NCI-H1092 (cell line): ENCODE measurements around the gene GRK3.
"Not testable (repeated sequence)": the region's sequence is repeated elsewhere in the genome, so short reads cannot be mapped to it uniquely, and the experiment has no call there.

Experiments used
- DNase-seq: peaks from one replicate; lab custom pipeline; 2025; lab: John Stamatoyannopoulos, UW

GRK3 gene

DNA sequence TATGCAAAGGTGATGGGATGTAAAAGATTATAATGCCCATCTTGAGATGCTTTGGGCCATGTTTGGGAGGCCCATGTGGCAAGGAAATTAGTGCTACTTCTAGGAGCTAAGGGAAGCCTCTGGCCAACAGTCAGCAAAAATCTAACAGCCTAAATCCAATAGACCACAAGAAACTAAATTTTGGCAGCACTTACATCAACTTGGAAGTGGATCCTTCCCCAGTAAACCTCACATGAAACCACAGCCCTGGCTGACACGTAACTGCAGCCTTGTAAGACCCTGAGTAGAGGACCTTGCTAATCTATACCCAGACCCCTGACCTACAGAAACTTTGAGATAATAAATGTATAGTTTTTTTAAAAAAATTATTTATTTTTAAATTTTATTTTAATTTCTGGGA lies 13.1 kb upstream of the GRK3 start:
- no peak for DNase-seq

GRCh38 chr22:25552405-25552804 lies 12.1 kb upstream of the GRK3 start:
- DNase-seq, result not testable (repeated sequence)

- DNase-seq, result no peak
Measured at GRCh38 chr22:25553131-25553530, 11.3 kb upstream of the GRK3 start.

- no peak for DNase-seq
Measured at GRCh38 chr22:25554238-25554671, 10.2 kb upstream of the GRK3 start.

GRCh38 chr22:25554689-25555088 lies 9.8 kb upstream of the GRK3 start:
- DNase-seq, result no peak

DNA sequence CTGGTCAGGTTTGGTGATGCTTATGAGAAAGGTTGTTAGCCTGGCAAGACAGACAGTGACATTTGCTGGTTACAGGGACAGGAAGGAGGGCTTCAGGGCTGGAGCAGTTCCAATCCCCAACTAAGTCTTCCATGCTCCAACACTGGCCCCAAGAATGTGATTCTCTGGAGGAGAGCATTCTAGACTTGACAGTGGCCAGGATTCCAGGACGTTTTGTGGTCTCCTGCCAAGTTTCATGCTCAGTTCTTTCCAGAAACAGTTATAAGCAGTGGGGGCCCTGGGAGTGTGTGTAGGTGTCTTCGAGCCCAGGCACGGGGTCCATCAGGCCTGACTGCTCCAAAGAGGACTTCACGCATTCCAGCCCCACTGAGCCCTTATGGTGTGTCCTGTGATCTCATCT lies 8.9 kb upstream of the GRK3 start:
- DNase-seq, result no peak

- no peak for DNase-seq
Measured at GRCh38 chr22:25557218-25557617, 7.3 kb upstream of the GRK3 start.

GRCh38 chr22:25558341-25558740 lies 6.1 kb upstream of the GRK3 start:
- no peak for DNase-seq

GRCh38 chr22:25559910-25560309 lies 4.6 kb upstream of the GRK3 start:
- DNase-seq, result not testable (repeated sequence)

DNA sequence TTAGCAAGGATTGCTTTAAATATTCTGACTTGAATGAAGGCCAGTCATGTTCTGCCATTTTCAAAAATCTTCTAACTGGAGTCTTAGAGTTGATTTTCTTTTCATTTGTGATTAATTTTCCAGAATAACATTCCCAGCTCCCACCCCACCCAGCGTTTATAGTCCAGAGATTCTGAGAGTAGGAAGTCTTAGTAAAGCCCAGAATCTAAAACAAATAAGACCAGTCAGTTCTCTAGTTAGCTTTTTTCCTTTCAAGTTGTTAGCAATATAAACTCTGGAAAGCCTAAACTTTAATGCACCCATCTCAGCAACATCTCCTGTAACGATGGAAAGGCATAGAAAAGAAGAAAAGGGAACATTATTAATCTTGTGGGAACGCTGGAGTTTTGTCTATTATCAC lies 3.3 kb upstream of the GRK3 start:
- not testable (repeated sequence) for DNase-seq

DNA sequence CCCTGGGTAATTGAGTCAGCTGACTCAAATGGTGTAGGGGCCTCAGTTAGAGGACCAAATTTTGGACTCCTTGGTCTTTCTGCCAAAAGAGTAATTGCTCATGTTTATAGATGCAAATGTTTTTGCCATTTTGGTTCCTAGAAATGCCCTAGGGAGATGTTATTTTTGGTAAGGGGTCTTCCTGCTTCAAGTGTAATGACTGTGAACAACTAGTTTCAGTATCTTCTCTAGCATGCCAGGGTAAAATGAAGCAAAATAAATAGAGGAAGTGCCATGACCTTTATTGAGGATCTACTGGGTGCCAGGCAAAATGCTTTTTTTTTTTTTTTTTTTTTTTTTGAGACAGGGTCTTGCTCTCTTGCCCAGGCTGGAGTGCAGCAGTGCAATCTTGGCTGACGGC lies 2.5 kb upstream of the GRK3 start:
- not testable (repeated sequence) for DNase-seq

DNA sequence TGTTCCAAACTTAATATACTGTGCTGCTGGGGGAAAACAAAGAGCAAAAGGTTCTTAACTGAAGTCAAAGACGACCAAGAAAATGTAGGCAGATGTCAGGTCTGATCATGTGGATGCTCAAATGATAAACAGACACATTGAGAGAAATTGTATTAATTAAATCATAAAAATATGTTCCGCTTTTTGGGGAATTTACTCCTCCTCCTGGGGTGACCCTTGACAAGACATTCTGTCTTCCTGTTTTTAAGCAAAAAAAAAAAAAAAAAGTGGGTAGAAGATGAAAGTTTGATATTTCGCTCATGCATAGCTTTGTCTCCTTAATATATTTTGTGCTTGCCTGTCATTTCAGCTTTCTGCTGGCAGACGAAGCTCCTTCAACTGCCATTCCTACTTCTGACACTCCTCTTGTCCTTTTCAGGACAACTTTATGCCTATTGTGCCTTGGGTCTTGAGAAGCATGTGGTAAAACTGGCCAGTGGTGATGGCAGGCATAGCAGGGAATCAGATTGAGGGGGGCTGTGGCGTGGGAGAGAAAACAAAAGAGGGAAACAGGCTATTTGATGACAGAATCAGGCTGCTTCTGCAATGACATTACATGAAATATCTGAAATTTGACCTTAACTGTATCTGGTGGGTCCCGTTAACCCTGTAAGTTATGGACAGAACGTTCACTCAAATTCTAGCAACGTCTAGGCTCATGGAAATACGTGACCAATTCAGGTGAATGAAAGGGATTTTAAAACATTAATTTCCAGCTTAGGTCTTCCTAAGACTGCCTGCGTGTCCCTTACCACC lies 1.3 kb upstream of the GRK3 start:
- not testable (repeated sequence) for DNase-seq

DNA sequence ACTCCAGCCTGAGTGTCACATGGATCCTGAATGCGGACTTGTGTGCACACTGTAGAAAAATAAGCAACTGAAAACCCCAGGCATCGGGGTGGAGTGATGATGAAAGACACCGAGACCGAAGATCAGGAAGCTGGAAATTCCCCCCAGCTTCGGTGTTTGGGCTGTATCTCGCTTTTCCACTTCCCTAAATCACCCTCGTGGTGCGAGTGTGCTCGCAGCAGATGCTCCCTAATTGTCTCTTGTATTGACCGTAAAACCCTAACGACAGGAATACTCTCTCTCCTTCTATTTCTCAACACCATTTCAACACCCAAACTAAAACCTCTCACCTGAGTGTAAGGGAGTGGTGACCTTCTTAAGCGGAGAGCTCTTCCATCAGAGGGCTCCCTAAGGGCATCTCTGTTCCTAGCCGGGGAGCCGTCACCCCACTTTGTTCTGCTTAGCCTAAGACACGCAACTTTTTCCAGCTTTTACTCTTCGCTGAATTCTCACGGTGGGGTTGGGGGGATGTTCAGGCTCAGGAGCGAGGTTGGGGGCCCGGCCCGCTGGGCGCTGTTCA lies 635 bp upstream of the GRK3 start:
- DNase-seq, result no peak

DNA sequence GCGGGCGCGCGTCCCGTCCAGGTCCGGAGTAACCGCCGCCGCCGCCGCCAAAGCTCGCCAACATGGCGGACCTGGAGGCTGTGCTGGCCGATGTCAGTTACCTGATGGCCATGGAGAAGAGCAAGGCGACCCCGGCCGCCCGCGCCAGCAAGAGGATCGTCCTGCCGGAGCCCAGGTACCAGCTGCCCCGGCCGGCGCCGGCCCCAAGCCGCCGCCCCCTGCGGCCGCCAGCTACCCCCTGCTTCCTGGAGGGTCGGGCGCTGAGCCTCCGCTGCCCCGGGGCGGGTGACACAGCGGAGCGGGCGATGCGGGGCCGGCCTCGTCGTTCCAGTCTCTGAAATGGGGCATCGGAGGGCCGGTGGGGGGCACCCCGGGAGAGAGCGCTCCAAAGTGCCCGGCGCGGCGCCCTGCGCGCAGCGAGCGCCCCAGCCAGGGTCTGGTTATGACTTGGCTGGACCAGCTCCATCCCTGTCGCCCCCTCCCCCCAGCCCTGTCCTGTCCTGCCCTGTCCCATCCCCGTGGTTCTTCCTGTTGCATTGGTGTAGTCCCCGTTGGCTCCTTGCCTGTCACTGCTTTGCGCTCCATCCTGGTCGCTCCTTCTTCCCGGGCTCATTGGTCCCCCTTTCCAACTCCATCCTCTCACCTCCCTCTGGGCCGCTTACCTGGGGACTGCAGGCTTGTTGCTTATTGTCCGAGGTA lies 653 bp downstream of the GRK3 start:
- no peak for DNase-seq

GRCh38 chr22:25566186-25566897 lies 1.9 kb downstream of the GRK3 start:
- no peak for DNase-seq

DNA sequence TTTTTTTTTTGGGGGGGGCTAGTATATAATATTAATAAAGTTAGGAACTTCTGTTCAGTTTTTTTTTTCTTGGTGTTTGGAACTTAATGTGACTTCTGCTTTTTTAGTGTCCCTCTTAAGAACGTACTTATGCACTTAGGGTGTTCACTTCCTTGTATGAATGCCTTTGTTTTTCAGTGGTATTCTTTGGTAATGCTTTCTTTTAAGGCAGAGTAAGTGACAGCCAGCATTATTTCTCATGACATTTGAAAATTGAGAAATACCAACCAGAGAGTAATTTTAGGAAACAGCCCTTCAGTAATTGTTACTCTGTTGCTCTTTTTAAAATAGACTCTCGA lies 2.4 kb downstream of the GRK3 start:
- no peak for DNase-seq

GRCh38 chr22:25567251-25567675 lies 2.8 kb downstream of the GRK3 start:
- no peak for DNase-seq

DNA sequence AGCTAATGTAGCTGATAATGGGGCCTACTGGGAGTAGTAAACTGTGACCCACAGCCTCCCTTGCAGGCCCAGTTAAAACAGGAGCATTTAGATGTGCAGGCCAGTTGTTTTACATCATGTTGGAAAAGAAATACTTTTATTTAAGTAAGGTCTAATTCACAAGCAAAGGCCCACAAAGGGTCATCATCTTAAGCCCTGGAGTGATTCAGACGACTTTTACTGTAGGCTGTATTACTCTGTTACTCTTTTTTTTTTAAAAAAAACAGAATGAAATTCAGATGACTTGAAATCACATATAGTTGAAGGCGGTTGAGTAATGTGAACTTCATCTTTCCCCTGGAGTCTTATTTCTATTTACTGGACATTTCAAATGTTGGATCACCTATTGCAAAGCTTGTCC lies 3.6 kb downstream of the GRK3 start:
- DNase-seq, result not testable (repeated sequence)

DNA sequence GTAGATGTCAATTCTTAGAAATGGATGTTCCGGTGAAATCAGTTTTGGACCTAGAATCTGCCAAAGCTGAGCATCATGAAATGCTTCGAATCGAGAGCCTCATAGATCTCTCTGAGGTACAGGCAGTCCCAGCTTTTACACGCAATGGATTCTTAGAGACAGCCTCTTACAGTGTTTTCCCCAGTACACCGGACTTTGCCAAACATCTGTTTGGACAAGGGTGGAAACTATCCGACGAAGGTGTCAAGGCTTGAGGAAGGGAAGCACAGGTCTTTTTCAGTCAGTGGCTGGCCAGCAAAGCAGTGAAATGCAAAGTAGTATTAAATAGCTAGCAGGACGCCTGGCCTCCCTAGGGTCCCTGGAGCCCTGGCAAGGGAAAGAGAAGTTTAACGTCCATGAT lies 4.9 kb downstream of the GRK3 start:
- DNase-seq, result no peak

DNA sequence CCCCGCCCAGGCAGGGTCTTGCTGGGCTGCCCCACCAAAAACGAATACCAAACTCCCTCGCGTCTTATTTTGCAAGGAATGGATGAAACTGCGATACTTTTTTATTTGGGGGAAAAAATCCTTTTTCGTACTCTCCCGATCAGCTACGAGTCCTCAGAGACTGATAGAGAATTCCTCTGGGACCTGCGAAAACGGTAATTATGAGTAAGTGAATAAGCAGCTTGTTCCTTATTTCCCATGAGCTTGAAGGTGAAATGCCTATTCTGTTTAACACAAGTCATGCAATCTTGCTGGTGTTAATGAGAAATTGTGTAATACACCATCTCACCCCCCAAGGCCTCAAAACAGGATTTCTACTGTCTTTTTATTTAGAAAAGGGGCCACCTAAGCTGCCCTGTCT lies 5.5 kb downstream of the GRK3 start:
- DNase-seq, result no peak

DNA sequence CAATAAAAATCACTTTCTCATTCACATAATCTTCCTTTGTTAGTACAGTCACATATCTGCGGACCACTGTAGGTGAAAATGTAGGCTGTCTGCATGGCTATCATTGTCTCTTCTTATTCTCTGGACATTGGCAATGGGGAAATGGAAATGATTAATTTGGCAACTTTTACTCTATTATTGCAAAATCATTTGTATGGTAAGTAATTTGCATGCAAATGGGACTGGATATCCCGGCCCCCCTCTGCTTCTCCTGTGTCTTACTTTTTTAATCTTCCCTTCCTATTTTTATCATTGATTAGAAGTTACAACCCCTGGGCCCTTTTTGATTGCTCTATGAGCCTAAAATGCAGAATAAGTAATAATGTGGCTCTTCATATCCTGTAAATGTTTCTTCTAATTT lies 6.0 kb downstream of the GRK3 start:
- DNase-seq, result no peak

GRCh38 chr22:25571969-25572707 lies 7.7 kb downstream of the GRK3 start:
- not testable (repeated sequence) for DNase-seq
